ENCODE data around the gene DSG3. TPM values are rescaled to one million over a fixed set of nuclear protein-coding genes. Genes with fewer than 3 reads are reported as not detected.

DSG3 gene
- total and polyA plus RNA-seq, 2 of the 13 experiments (the other 11 are each of a cell fraction or from before 2014, with no cell fraction given), result not detected

DNA sequence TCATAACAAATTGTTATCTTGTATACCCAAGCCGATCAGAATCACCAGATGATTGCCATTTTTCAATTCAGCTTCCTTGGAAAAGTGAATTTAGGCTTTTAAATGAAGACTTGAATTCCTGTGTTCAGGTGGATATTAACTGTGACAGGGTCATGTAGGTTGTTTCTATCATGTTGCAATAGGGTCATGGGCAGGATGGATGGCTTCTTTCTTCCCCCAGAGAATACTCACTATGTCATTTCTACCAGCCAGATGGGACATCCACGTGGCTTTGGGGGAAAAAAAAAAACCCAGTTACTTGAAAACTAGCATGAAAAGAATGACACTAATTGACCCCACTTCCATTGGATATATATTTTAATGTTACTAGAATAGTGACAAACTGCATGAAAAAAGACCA, 35.9 kb downstream of the DSG3 start:
- in situ Hi-C loops (cut with HindIII; ENCODE audit: extremely low pct_ligation_motif_present, low pct_unique_long_range_greater_than_20kb), result no loop called here
- H3K4me3 ChIP-seq (replicated peaks in 1 of 3; ENCODE audit: insufficient read depth in 1 of 3, low read depth in 2 of 3, low read length in 3 of 3), result no peak overlapping the region

GRCh38 chr18:31484461-31484860, 36.9 kb downstream of the DSG3 start:
- no peaks in the 10 kb centered on the region for H3K9me3 ChIP-seq (ENCODE audit: low read length)
- in situ Hi-C loops (cut with HindIII; ENCODE audit: extremely low pct_ligation_motif_present, low pct_unique_long_range_greater_than_20kb) (no loop called here), intact Hi-C loops (cut with micrococcal nuclease; ENCODE audit: unreplicated experiment) (loop anchor here (5.0 kb wide), 1 partner anchor 207 kb away; no protein-coding TSS in a partner anchor)
- no peaks in the 10 kb centered on the region for H3K4me1 ChIP-seq (ENCODE audit: insufficient read depth, low read length)
- ChIA-PET CTCF (ENCODE audit: low intra/inter-chr PET ratio, low total read pairs) (no interaction called here), POLR2A (no interaction called here)
- H3K4me2 ChIP-seq (ENCODE audit: low read depth, low read length), result no peak overlapping the region
- no peak overlapping the region for H3K27ac ChIP-seq (ENCODE audit: extremely low read length, insufficient read depth, low read length)
- no peak for DNase-seq (ENCODE audit: low spot score)
- WGBS (ENCODE audit: low lambda C conversion rate), result 70% methylated on average over 1 of the region's 1 CpG
- H2AFZ ChIP-seq (ENCODE audit: low read length), result no peak overlapping the region
- no peak for ATAC-seq
- peaks cover 0 to 17% of the 10 kb centered on the region in 2 experiments; a peak in 2 of 5 replicates for H3K27me3 ChIP-seq (ENCODE audit: control insufficient read depth in 1 of 2, insufficient read depth in 2 of 2, low read length in 2 of 2)
- no peaks in the 10 kb centered on the region for H3K79me2 ChIP-seq (ENCODE audit: insufficient read depth, low read length)
- H4K20me1 ChIP-seq (ENCODE audit: insufficient read depth, low read length), result no peaks in the 10 kb centered on the region
- no TSS peak for BruUV-seq (replicated peaks)
- no peak overlapping the region for H3K4me3 ChIP-seq (replicated peaks in 1 of 3; ENCODE audit: insufficient read depth in 1 of 3, low read depth in 2 of 3, low read length in 3 of 3)
- H3K36me3 ChIP-seq (replicated peaks in 1 of 2; ENCODE audit: control insufficient read depth in 1 of 2, insufficient read depth in 2 of 2, low read length in 2 of 2), result no peaks in the 10 kb centered on the region
- H3K9ac ChIP-seq (ENCODE audit: insufficient read depth, low read depth, low read length), result no peak overlapping the region
- no peak for FAIRE-seq
- TF ChIP-seq MATR3 (CRISPR knock-in tag; IDR thresholded peaks at IDR 0.05) (no peak), GPN1 (CRISPR knock-in tag; IDR thresholded peaks at IDR 0.05; ENCODE audit: borderline replicate concordance) (no peak), NR2F1 (CRISPR knock-in tag; IDR thresholded peaks at IDR 0.05) (no peak), ZNF788 (CRISPR knock-in tag; IDR thresholded peaks at IDR 0.05; ENCODE audit: borderline replicate concordance) (no peak), HIC2 (CRISPR knock-in tag; IDR thresholded peaks at IDR 0.05; ENCODE audit: low read depth) (no peak), FOXJ3 (CRISPR knock-in tag; IDR thresholded peaks at IDR 0.05; ENCODE audit: borderline replicate concordance) (no peak), GATA4 (IDR thresholded peaks at IDR 0.05; ENCODE audit: borderline replicate concordance, low read depth) (no peak)
- TF ChIP-seq, protein P1, sequence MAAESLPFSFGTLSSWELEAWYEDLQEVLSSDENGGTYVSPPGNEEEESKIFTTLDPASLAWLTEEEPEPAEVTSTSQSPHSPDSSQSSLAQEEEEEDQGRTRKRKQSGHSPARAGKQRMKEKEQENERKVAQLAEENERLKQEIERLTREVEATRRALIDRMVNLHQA (CRISPR knock-in tag; IDR thresholded peaks at IDR 0.05), result no peak

More for the DNA sequence above, 35.9 kb downstream of the DSG3 start:
- 0% methylated on average over 2 of the region's 2 CpGs for WGBS (ENCODE audit: low lambda C conversion rate)
- H3K9me3 ChIP-seq (ENCODE audit: low read length), result no peaks in the 10 kb centered on the region
- H3K4me2 ChIP-seq (ENCODE audit: low read depth, low read length), result no peak overlapping the region
- H3K27ac ChIP-seq (ENCODE audit: extremely low read length, insufficient read depth, low read length), result no peak overlapping the region
- no peak for TF ChIP-seq POGK (CRISPR knock-in tag; conservative IDR thresholded peaks at IDR 0.05)
- TF ChIP-seq MZF1 (CRISPR knock-in tag; IDR thresholded peaks at IDR 0.05; ENCODE audit: borderline replicate concordance), result no peak
- TF ChIP-seq PLRG1 (conservative IDR thresholded peaks at IDR 0.05), result no peak
- no peak for TF ChIP-seq MEIS2 (CRISPR knock-in tag; IDR thresholded peaks at IDR 0.05)
- TF ChIP-seq ZNF251 (CRISPR knock-in tag; IDR thresholded peaks at IDR 0.05), result no peak
- TF ChIP-seq MAZ (IDR thresholded peaks at IDR 0.05; ENCODE audit: borderline replicate concordance, low read depth, low read length), result no peak
- TF ChIP-seq MAZ (CRISPR knock-in tag; IDR thresholded peaks at IDR 0.05; ENCODE audit: low read depth), result no peak
- no peak overlapping the region for H3K9ac ChIP-seq (ENCODE audit: insufficient read depth, low read depth, low read length)
- no peaks in the 10 kb centered on the region for H3K79me2 ChIP-seq (ENCODE audit: insufficient read depth, low read length)
- H4K20me1 ChIP-seq (ENCODE audit: insufficient read depth, low read length), result no peaks in the 10 kb centered on the region
- H3K4me1 ChIP-seq (ENCODE audit: insufficient read depth, low read length), result no peaks in the 10 kb centered on the region
- POLR2A ChIA-PET, result no interaction called here
- ATAC-seq (no peak), DNase-seq (ENCODE audit: low spot score) (no peak), FAIRE-seq (no peak)
- intact Hi-C loops (cut with micrococcal nuclease; ENCODE audit: unreplicated experiment), result loop anchor here (5.0 kb wide), 1 partner anchor 206 kb away; no protein-coding TSS in a partner anchor
- H3K36me3 ChIP-seq (replicated peaks in 1 of 2; ENCODE audit: control insufficient read depth in 1 of 2, insufficient read depth in 2 of 2, low read length in 2 of 2), result no peaks in the 10 kb centered on the region
- BruUV-seq (replicated peaks), result no TSS peak
- H3K27me3 ChIP-seq (ENCODE audit: control insufficient read depth in 1 of 2, insufficient read depth in 2 of 2, low read length in 2 of 2), result peaks cover 0 to 21% of the 10 kb centered on the region in 2 experiments; a peak in 2 of 5 replicates
- H2AFZ ChIP-seq (ENCODE audit: low read length), result no peak overlapping the region
- CTCF ChIA-PET (ENCODE audit: low intra/inter-chr PET ratio, low total read pairs), result no interaction called here
